Medulla oblongata (tissue), 1 donor: ENCODE data around the gene EDC3.
"Not testable (repeated sequence)": the region's sequence is repeated elsewhere in the genome, so short reads cannot be mapped to it uniquely, and the experiment has no call there.

ENCODE experiments used
- DNase-seq: peaks from one replicate; pipeline ENCODE4 v3.0.0-alpha.2; 2015; ENCODE audit errors: extremely low spot score

Gene EDC3

DNA sequence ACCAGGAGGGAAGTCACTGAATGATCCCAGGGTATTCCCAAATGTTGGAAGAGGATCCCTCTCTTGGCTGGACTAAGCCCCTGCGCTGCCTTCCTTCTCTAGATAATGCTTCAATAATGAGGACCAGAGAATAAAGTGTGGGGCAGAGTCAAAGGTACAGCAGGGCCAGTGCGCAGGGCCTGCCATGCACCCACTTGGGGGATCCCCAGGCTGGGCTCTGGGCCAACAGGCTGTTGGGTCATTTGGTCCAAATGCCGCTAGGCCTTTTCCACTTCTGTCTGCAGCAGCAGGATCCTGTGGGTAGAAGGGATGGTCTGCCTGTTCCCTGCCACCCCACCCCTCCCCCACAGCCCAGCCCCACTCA, 85.9 kb downstream of the EDC3 start:
- no peak for DNase-seq

GRCh38 chr15:74608786-74609185, 87.0 kb downstream of the EDC3 start:
- no peak for DNase-seq

DNA sequence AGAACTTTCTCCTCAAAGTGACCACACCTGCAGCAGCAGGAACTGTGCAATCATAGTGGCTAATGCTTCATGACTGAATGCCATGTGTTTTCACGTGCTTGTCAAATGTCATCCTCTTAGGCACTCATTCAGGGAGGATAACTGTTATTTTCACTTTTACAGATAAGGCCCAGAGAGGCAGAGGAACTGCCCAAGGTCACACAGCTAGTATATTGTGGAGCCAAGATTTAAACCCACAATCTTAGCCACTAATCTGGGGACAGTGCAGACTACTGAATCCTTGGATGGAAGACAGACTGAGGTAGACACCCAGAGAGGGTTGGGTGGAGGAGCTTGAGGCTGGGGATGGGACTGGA, 90.1 kb downstream of the EDC3 start:
- no peak for DNase-seq

DNA sequence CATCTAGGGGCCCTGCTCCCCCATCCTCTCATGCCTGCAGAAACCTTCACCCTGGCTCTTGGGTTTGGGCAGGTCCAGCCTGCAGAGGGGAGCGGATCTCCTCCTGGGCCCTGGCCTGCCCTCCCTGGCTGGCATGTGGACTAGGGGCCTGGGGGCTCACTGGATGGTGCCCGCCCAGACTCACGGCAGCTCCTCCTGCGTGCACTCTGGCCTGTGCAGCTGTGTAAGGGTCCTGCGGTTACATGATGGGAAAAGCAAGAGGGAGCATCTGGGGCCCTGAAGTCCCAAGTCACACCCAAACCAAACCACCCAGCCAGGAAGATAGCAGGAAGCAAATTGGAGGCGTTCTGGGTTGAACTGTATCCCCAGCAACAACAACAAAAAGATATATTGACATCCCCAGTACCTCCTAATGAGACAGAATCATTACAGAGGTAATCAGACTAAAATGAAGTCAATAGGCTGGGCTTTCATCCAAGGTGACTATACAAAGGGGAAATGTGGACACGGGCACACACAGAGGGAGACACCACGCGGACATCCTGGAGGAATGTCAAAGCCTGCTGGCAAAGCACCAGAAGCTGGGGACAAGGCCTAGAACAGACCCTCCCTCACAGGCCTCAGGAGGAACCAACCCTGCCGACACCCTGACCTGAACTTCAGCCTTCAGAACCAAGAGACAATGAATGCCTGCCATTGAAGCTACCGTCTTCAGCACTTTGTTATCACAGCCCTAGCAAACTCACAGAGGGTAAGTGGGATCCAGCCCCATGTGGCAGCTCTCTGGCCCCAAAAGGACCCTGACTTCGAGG, 90.6 kb downstream of the EDC3 start:
- DNase-seq, result no peak

DNA sequence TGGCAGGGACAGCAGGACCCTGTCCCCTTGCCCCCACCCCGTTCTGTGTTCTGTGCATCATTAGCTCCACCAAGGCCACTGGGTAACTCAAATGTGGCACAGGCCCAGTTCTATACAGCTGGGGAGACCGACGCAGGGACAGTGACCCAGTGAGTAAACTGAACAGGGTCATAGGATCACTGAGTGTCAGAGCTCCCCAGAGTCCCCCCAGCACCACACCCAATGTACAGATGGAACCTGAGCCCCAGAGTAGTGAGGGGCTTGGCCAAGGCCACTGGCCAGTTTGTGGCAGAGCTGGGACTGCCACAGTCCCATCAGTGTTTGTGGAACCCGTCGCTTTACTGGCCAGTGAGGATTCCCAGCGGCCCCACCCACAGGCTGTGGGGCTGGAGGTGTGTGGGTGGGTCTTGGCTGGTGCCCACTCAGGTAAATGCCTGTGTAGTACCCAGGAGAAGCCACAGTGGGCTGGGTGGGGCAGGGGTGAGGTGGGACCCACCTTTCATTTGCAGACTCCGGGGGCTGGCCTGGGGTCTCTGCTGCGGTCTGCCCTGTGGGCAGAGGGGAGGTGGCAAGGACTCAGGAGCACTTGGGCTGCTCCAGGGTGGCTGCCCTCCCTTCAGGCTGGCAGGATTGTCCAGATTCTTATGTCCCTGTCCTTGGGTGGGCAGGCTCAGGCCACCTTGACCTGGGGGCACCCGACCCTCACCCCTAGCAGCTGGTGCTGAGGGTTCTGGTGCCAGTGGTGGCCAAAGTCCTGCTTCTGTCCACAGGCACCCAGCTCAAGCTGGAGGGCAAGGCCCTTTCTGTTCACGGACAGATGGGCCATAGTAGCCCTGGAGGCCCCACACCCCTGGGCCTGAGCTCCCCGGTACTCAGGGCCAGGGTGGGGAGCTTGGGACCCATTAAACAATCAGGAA, 91.8 kb downstream of the EDC3 start:
- no peak for DNase-seq

DNA sequence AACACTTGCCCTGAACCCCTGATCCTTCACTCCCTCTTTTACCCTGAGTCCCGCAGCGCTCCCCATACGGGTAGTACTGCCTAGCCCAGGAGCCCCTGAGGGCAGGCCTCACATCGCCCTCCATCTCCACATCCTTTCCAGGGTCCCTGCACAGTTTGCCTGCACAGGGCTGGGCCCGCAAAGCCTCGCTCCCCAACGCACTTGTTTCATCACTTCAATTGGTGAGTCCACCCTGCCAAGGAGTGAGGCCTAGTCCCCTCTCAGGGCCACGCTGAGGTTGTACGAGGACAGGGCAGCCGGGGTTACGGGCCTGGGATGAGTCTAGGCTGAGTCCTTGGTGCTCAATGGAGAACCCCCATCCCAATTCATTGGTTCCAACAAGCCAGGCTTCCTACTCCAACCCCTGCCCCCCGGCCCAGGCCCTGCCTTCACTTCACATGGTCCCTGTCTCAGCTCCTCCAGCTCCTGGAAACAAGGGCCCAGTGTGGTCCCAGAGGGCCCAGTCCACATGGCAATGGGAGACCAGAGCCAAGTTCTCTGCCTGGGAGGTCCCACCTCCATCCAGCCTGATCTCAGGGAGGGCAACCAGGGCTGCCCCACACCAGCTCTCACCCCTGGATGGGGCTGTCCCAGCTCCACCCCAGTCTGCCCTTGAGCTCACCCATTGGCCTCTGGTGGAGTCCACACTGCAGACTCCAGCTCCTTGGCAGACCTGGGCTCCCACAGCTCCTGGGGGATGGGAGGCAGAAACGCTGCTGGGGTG, 92.6 kb downstream of the EDC3 start:
- DNase-seq, result no peak

- no peak for DNase-seq
Observed at GRCh38 chr15:74599156-74599555, 96.7 kb downstream of the EDC3 start.

DNA sequence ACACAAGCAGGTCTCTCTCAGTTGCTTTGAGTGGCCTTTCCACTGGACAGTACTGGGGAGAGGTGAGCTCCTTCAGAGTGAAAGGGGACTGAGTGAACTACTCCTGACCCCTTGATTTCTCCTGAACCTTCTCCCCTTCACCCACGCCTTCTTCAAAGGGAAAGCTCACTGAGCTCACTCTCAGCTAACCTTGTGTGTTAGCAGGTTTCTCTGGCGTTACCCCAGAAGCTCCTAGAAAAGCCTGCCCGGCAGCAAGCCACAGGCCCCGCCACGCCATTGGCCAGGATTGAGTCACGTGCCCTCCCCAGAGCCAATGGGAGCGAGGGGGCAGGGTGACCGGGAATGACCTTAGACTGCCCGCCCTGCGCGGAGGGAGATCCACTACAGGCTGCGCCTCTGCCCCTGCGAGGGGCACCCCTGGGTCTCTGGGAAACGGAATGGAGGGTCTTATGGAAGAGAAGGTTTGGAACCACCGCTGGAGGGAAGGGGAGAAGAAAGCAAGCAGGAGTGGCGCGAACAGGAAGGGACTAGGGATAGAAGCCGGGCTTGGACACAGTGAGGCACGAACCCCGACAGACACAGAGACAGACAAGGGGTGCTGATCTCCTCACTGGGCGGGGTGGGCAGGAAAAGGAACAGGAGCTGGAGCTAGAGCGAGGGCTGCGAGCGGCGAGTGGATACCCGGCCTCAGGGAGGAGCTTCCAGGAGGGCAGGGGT, 97.5 kb downstream of the EDC3 start:
- peak; percentile 98 for DNase-seq

DNA sequence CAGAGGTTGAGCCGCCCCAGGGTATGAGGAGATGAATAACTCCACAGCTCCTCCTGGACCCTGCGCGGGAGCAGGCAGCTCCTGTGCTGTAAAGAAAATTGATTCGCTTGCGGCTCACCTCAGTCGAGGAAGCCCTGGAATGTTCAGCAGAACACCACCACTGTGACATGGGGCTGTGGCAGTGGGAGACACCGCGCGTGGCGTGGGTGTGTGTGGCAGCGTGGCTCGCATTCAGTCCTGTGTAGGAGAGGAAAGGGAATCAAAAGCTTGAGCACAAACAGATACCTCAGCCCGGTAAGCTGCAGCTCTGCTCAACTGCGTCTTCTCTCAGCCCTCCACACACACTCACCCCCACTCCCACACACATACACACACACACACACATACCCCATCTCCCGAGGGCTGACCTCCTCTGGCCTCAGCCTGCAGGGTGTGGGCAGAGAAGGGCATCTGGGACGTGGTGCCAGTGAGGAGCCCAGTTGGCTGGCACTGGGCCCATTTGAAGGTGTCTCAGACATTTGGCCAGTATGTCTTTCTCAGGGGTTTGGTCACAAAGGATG, 98.6 kb downstream of the EDC3 start:
- not testable (repeated sequence) for DNase-seq

DNA sequence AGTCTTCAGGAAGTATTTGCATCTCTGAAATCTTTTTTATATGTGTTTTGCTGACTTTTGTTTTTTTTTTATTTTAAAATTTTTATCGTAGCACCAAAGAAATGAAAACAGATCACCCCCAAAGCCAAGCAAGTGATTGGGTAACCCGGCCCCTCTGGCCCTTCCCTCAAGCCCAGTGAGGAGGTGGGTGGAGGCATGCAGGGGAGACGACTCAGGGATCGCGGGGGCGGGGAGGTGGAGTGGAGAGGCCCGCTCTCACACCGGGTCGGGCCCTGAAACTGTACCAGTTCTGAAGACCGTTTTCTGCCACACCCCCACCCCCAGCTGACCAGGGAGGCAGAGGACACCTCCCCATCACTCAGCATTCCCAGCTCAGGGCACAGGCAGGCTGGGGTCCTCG, 99.1 kb downstream of the EDC3 start:
- DNase-seq, result not testable (repeated sequence)

- no peak for DNase-seq
Observed at GRCh38 chr15:74595271-74595670, 100.6 kb downstream of the EDC3 start.

GRCh38 chr15:74594455-74594854, 101.4 kb downstream of the EDC3 start:
- DNase-seq, result no peak

- DNase-seq, result no peak
Observed at GRCh38 chr15:74593122-74593521, 102.7 kb downstream of the EDC3 start.

- no peak for DNase-seq
Observed at GRCh38 chr15:74592222-74592621, 103.6 kb downstream of the EDC3 start.

GRCh38 chr15:74589826-74590225, 106.0 kb downstream of the EDC3 start:
- no peak for DNase-seq

GRCh38 chr15:74585857-74586256, 110.0 kb downstream of the EDC3 start:
- DNase-seq, result no peak

- DNase-seq, result no peak
Observed at GRCh38 chr15:74585191-74585590, 110.6 kb downstream of the EDC3 start.

DNA sequence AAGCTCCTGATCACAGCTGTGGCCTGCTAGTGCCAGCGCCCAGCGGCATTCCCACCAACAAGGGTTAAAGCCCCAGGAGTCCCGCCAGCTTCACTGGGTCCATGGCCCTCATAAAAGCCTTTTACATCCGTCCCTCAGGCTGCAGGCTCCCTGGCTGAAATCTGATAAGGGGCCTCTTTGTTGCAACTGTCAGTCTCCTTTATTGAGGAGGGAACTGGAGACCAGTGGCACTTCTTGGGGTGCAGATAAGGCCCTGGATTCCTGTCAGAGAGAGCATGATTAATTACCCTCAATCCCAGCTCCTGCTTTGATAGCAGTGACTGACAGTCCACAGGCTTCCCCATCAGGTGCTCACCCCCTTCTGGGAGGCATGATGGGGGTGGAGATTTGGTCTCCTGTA, 111.0 kb downstream of the EDC3 start:
- peak; percentile 66 for DNase-seq

DNA sequence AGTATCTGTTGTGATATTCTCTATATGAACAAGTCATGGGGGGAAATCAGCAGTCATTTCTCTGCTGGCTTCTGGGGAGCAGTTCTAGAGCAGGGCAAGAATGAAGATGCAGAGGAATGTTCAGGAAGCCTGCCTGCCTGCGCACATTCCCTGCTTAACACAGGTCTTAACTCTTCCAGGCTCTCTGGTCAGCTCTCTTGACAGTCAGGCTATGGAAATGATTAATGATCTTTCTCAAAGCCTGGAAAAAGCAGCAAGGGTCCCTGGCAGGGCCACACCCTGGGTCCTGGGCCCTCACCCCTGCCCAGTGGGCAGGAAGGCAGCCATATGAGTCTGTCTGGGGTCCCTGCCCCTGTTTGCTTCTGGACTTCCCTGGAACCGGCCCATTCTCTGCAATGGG, 111.6 kb downstream of the EDC3 start:
- DNase-seq, result no peak
